ENCODE data around the gene SPATA9. TPM values are rescaled to one million over a fixed set of nuclear protein-coding genes. Genes with fewer than 3 reads are reported as not detected.

The SPATA9 gene
- total and polyA plus RNA-seq, 2 of the 13 experiments (the other 11 are each of a cell fraction or from before 2014, with no cell fraction given) = not detected

DNA sequence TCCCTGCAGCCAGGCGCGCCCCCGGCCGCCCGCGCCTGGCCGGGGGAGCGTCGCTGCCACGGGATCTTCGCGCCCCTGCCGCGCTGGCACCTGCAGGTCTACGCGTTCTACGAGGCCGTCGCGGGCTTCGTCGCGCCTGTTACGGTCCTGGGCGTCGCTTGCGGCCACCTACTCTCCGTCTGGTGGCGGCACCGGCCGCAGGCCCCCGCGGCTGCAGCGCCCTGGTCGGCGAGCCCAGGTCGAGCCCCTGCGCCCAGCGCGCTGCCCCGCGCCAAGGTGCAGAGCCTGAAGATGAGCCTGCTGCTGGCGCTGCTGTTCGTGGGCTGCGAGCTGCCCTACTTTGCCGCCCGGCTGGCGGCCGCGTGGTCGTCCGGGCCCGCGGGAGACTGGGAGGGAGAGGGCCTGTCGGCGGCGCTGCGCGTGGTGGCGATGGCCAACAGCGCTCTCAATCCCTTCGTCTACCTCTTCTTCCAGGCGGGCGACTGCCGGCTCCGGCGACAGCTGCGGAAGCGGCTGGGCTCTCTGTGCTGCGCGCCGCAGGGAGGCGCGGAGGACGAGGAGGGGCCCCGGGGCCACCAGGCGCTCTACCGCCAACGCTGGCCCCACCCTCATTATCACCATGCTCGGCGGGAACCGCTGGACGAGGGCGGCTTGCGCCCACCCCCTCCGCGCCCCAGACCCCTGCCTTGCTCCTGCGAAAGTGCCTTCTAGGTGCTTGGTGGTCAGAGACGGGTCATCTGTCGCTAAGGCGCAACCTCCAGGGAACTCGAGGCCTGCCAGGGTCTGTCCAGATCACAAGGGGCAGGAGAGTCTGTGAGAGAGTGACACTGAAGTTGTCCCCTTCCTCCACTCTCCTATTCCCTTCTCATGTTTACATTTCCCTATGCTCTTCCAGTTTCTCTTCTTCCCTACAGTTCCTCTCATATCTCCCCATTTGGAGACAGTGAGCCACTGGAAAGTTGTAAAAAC, 61.6 kb downstream of the SPATA9 start (continued):
- TF ChIP-seq, protein P1, sequence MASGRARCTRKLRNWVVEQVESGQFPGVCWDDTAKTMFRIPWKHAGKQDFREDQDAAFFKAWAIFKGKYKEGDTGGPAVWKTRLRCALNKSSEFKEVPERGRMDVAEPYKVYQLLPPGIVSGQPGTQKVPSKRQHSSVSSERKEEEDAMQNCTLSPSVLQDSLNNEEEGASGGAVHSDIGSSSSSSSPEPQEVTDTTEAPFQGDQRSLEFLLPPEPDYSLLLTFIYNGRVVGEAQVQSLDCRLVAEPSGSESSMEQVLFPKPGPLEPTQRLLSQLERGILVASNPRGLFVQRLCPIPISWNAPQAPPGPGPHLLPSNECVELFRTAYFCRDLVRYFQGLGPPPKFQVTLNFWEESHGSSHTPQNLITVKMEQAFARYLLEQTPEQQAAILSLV (CRISPR knock-in tag; IDR thresholded peaks at IDR 0.05; ENCODE audit: borderline replicate concordance) = no peak; the same call in 1 of the 2 replicates
- TF ChIP-seq PHB2 (IDR thresholded peaks at IDR 0.05; ENCODE audit: partially characterized antibody) (no peak), NFKB2 (CRISPR knock-in tag; IDR thresholded peaks at IDR 0.05; ENCODE audit: borderline replicate concordance) (peak; percentile 73; the same call in 1 of the 2 replicates), ATRX (CRISPR knock-in tag; IDR thresholded peaks at IDR 0.05; ENCODE audit: borderline replicate concordance) (no peak), ZNF772 (CRISPR knock-in tag; IDR thresholded peaks at IDR 0.05) (peak; percentile 85; the same call in 1 of the 2 replicates), YY1 (IDR thresholded peaks at IDR 0.05; ENCODE audit: insufficient read depth, insufficient replicate concordance, low read depth, low read length) (no peak), ZFP82 (CRISPR knock-in tag; IDR thresholded peaks at IDR 0.05; ENCODE audit: borderline replicate concordance) (no peak), CEBPG (CRISPR knock-in tag; IDR thresholded peaks at IDR 0.05) (no peak), AGO1 (IDR thresholded peaks at IDR 0.05; ENCODE audit: low read depth, low read length, poor library complexity, severe bottlenecking) (no peak), PAX8 (CRISPR knock-in tag; IDR thresholded peaks at IDR 0.05; ENCODE audit: borderline replicate concordance) (no peak), AKAP8 (CRISPR knock-in tag; IDR thresholded peaks at IDR 0.05) (no peak), MXI1 (IDR thresholded peaks at IDR 0.05; ENCODE audit: borderline replicate concordance, low read depth, low read length) (no peak), TEAD2 (CRISPR knock-in tag; IDR thresholded peaks at IDR 0.05) (peak; percentile 72; the same call in 1 of the 2 replicates), NFYC (CRISPR knock-in tag; IDR thresholded peaks at IDR 0.05) (no peak), CCAR2 (optimal IDR thresholded peaks at IDR 0.05; ENCODE audit: low read depth, low read length) (no peak)
- TF ChIP-seq, protein P2, sequence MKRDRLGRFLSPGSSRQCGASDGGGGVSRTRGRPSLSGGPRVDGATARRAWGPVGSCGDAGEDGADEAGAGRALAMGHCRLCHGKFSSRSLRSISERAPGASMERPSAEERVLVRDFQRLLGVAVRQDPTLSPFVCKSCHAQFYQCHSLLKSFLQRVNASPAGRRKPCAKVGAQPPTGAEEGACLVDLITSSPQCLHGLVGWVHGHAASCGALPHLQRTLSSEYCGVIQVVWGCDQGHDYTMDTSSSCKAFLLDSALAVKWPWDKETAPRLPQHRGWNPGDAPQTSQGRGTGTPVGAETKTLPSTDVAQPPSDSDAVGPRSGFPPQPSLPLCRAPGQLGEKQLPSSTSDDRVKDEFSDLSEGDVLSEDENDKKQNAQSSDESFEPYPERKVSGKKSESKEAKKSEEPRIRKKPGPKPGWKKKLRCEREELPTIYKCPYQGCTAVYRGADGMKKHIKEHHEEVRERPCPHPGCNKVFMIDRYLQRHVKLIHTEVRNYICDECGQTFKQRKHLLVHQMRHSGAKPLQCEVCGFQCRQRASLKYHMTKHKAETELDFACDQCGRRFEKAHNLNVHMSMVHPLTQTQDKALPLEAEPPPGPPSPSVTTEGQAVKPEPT (CRISPR knock-in tag; IDR thresholded peaks at IDR 0.05; ENCODE audit: low read depth) = no peak
- TF ChIP-seq, protein P3, sequence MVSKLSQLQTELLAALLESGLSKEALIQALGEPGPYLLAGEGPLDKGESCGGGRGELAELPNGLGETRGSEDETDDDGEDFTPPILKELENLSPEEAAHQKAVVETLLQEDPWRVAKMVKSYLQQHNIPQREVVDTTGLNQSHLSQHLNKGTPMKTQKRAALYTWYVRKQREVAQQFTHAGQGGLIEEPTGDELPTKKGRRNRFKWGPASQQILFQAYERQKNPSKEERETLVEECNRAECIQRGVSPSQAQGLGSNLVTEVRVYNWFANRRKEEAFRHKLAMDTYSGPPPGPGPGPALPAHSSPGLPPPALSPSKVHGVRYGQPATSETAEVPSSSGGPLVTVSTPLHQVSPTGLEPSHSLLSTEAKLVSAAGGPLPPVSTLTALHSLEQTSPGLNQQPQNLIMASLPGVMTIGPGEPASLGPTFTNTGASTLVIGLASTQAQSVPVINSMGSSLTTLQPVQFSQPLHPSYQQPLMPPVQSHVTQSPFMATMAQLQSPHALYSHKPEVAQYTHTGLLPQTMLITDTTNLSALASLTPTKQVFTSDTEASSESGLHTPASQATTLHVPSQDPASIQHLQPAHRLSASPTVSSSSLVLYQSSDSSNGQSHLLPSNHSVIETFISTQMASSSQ (IDR thresholded peaks at IDR 0.05; ENCODE audit: low read depth) = no peak
- TF ChIP-seq, protein P3 (CRISPR knock-in tag; IDR thresholded peaks at IDR 0.05; ENCODE audit: borderline replicate concordance) = no peak
- TF ChIP-seq, protein P4, sequence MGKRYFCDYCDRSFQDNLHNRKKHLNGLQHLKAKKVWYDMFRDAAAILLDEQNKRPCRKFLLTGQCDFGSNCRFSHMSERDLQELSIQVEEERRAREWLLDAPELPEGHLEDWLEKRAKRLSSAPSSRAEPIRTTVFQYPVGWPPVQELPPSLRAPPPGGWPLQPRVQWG (CRISPR knock-in tag; IDR thresholded peaks at IDR 0.05; ENCODE audit: borderline replicate concordance, low read depth) = no peak
